ENCODE measurements around the gene TMEM221. TPM values are rescaled to one million over a fixed set of nuclear protein-coding genes. Genes with fewer than 3 reads are reported as not detected.

TMEM221 gene
- total RNA-seq, 4 donors from 2014 or later: 0.21 to 2.0 (median 0.30) TPM; not detected in 1

GRCh38 chr19:17491287-17491686, 42.8 kb upstream of the TMEM221 start:
- H3K9me3 ChIP-seq: no peaks in the 10 kb centered on the region
- H3K36me3 ChIP-seq: peaks cover 0 to 31% (median 0%) of the 10 kb centered on the region in 3 donors
- H3K4me3 ChIP-seq: no peak overlapping the region
- peaks cover 0 to 53% (median 8%) of the 10 kb centered on the region in 4 donors for H3K4me1 ChIP-seq
- WGBS, 2 donors: 45 to 55% methylated on average over 5 of the region's 5 CpGs
- TF ChIP-seq, protein P1, sequence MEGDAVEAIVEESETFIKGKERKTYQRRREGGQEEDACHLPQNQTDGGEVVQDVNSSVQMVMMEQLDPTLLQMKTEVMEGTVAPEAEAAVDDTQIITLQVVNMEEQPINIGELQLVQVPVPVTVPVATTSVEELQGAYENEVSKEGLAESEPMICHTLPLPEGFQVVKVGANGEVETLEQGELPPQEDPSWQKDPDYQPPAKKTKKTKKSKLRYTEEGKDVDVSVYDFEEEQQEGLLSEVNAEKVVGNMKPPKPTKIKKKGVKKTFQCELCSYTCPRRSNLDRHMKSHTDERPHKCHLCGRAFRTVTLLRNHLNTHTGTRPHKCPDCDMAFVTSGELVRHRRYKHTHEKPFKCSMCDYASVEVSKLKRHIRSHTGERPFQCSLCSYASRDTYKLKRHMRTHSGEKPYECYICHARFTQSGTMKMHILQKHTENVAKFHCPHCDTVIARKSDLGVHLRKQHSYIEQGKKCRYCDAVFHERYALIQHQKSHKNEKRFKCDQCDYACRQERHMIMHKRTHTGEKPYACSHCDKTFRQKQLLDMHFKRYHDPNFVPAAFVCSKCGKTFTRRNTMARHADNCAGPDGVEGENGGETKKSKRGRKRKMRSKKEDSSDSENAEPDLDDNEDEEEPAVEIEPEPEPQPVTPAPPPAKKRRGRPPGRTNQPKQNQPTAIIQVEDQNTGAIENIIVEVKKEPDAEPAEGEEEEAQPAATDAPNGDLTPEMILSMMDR (IDR thresholded peaks at IDR 0.05): no peak
- TF ChIP-seq POLR2A (IDR thresholded peaks at IDR 0.05): no peak
- TF ChIP-seq EP300 (IDR thresholded peaks at IDR 0.05): no peak
- no peaks in the 10 kb centered on the region for H3K27me3 ChIP-seq
- peak overlapping the region in 2 of 4 donors; percentile 50 to 84 for H3K27ac ChIP-seq
- DNase-seq (ENCODE audit: low spot score in 2 of 2): no peak

GRCh38 chr19:17490411-17490810, 41.9 kb upstream of the TMEM221 start:
- Histone ChIP-seq H3K4me3 (no peak overlapping the region), H3K27me3 (no peaks in the 10 kb centered on the region), H3K27ac (peak overlapping the region in 1 of 4 donors; percentile 84), H3K9me3 (no peaks in the 10 kb centered on the region), H3K36me3 (peaks cover 0 to 36% (median 0%) of the 10 kb centered on the region in 3 donors), H3K4me1 (peaks cover 0 to 54% (median 8%) of the 10 kb centered on the region in 4 donors)
- TF ChIP-seq, protein P1 (IDR thresholded peaks at IDR 0.05): no peak
- TF ChIP-seq POLR2A (IDR thresholded peaks at IDR 0.05): no peak
- TF ChIP-seq EP300 (IDR thresholded peaks at IDR 0.05): no peak
- DNase-seq (ENCODE audit: low spot score in 2 of 2): no peak
- 62 to 63% methylated on average over 4 of the region's 4 CpGs for whole genome bisulfite sequencing, 2 donors

GRCh38 chr19:17489392-17490030, 41.0 kb upstream of the TMEM221 start:
- Histone ChIP-seq H3K36me3 (peaks cover 0 to 36% (median 0%) of the 10 kb centered on the region in 3 donors), H3K4me3 (no peak overlapping the region), H3K27ac (peak overlapping the region in 2 of 4 donors; percentile 62), H3K27me3 (no peaks in the 10 kb centered on the region), H3K9me3 (no peaks in the 10 kb centered on the region), H3K4me1 (peaks cover 0 to 59% (median 8%) of the 10 kb centered on the region in 4 donors)
- DNase-seq (ENCODE audit: low spot score in 2 of 2): no peak
- TF ChIP-seq EP300 (IDR thresholded peaks at IDR 0.05): no peak
- TF ChIP-seq, protein P1 (IDR thresholded peaks at IDR 0.05): no peak
- TF ChIP-seq POLR2A (IDR thresholded peaks at IDR 0.05): no peak
- WGBS, 2 donors: 80 to 82% methylated on average over 9 of the region's 9 CpGs

- H3K27me3 ChIP-seq: no peaks in the 10 kb centered on the region
- H3K4me3 ChIP-seq: peak overlapping the region in 2 of 4 donors; percentile 9 to 14
- DNase-seq (ENCODE audit: low spot score in 2 of 2): no peak
- 57 to 59% methylated on average over 25 to 31 of the region's 31 CpGs for WGBS, 2 donors
- H3K9me3 ChIP-seq: no peaks in the 10 kb centered on the region
- TF ChIP-seq, protein P1 (IDR thresholded peaks at IDR 0.05): no peak
- no peak for TF ChIP-seq EP300 (IDR thresholded peaks at IDR 0.05)
- TF ChIP-seq POLR2A (IDR thresholded peaks at IDR 0.05): no peak
- peaks cover 0 to 42% (median 0%) of the 10 kb centered on the region in 3 donors for H3K36me3 ChIP-seq
- H3K27ac ChIP-seq: peak overlapping the region in 3 of 4 donors; percentile 14 to 62 (median 62)
- H3K4me1 ChIP-seq: peaks cover 0 to 65% (median 8%) of the 10 kb centered on the region in 4 donors
Observed at GRCh38 chr19:17488593-17489391, 40.3 kb upstream of the TMEM221 start.

Data from tibial nerve (tissue), 4 donors.